ENCODE measurements around the gene GAST. TPM values are rescaled to one million over a fixed set of nuclear protein-coding genes. Genes with fewer than 3 reads are reported as not detected.

Gene GAST
- total and polyA plus RNA-seq, 2 of the 13 experiments (the other 11 are each of a cell fraction or from before 2014, with no cell fraction given): 0.32 to 0.42 TPM

DNA sequence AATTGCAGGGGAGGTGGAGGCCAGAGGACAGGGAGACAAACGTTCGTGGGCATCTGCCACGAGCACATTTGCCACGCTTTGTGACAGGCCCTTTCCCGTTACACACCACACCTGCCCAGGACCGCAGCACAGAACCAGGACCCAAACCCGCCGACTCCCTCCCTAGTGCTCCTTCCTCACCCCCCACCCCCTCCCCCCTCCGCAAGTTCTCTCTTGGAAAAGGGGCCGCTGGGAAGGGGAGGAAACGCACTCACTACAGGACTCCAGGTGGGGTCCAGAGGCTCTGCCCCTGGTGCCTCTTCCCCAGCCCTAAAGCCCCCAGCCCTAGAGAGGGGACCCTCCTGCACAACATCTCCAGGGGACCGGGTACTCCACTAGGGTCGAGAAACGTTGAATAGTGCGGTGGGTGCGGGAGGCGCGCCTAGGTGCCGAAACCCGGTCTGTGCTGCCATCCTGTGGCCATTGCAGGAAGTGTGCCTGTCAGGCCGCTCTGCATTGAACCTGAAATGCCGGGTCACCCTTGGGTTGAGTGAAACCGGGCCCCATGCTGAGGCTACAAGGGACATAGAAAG, 45.3 kb upstream of the GAST start (continued):
- TF ChIP-seq, protein P1, sequence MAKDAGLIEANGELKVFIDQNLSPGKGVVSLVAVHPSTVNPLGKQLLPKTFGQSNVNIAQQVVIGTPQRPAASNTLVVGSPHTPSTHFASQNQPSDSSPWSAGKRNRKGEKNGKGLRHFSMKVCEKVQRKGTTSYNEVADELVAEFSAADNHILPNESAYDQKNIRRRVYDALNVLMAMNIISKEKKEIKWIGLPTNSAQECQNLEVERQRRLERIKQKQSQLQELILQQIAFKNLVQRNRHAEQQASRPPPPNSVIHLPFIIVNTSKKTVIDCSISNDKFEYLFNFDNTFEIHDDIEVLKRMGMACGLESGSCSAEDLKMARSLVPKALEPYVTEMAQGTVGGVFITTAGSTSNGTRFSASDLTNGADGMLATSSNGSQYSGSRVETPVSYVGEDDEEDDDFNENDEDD (CRISPR knock-in tag; IDR thresholded peaks at IDR 0.05; ENCODE audit: borderline replicate concordance): no peak; the same call in 1 of the 2 replicates
- TF ChIP-seq, protein P2, sequence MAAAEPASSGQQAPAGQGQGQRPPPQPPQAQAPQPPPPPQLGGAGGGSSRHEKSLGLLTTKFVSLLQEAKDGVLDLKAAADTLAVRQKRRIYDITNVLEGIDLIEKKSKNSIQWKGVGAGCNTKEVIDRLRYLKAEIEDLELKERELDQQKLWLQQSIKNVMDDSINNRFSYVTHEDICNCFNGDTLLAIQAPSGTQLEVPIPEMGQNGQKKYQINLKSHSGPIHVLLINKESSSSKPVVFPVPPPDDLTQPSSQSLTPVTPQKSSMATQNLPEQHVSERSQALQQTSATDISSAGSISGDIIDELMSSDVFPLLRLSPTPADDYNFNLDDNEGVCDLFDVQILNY (CRISPR knock-in tag; conservative IDR thresholded peaks at IDR 0.05): no peak
- TF ChIP-seq FOXA3 (CRISPR knock-in tag; IDR thresholded peaks at IDR 0.05) (peak; percentile 48), ZNF547 (CRISPR knock-in tag; IDR thresholded peaks at IDR 0.05) (0 out of 2 replicates have a peak, but pooled peaks have one; percentile 27), GPN1 (CRISPR knock-in tag; IDR thresholded peaks at IDR 0.05; ENCODE audit: borderline replicate concordance) (no peak), PRMT3 (CRISPR knock-in tag; IDR thresholded peaks at IDR 0.05; ENCODE audit: borderline replicate concordance, low read depth) (no peak), FOXP4 (CRISPR knock-in tag; IDR thresholded peaks at IDR 0.05) (no peak), BHLHE40 (IDR thresholded peaks at IDR 0.05; ENCODE audit: low read length) (0 out of 2 replicates have a peak, but pooled peaks have one; percentile 41), NFATC3 (CRISPR knock-in tag; IDR thresholded peaks at IDR 0.05) (no peak), MIER3 (CRISPR knock-in tag; IDR thresholded peaks at IDR 0.05; ENCODE audit: borderline replicate concordance) (peak; percentile 65), ATF3 (CRISPR knock-in tag; IDR thresholded peaks at IDR 0.05) (no peak), ZNF605 (CRISPR knock-in tag; IDR thresholded peaks at IDR 0.05) (no peak), ARID5B (CRISPR knock-in tag; IDR thresholded peaks at IDR 0.05) (peak; percentile 57; the same call in 1 of the 2 replicates), SCMH1 (CRISPR knock-in tag; IDR thresholded peaks at IDR 0.05; ENCODE audit: borderline replicate concordance) (no peak)
- TF ChIP-seq, protein P3, sequence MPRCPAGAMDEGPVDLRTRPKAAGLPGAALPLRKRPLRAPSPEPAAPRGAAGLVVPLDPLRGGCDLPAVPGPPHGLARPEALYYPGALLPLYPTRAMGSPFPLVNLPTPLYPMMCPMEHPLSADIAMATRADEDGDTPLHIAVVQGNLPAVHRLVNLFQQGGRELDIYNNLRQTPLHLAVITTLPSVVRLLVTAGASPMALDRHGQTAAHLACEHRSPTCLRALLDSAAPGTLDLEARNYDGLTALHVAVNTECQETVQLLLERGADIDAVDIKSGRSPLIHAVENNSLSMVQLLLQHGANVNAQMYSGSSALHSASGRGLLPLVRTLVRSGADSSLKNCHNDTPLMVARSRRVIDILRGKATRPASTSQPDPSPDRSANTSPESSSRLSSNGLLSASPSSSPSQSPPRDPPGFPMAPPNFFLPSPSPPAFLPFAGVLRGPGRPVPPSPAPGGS (CRISPR knock-in tag; IDR thresholded peaks at IDR 0.05): peak; percentile 70

All from HepG2 (cell line).